G401 (cell line): Measurements from ENCODE around the gene MT1HL1. TPM values are rescaled to one million over a fixed set of nuclear protein-coding genes. Genes with fewer than 3 reads are reported as not detected.
A peak's percentile ranks its signal among the peaks of the same experiment; 100 is the strongest.

ENCODE experiments used
- DNase-seq: peaks from one replicate; pipeline ENCODE4 v3.0.0-alpha.2; 2015; ENCODE audit warnings: low spot score
- in situ Hi-C: cut with HindIII; loops from 2 replicates; pipeline ENCODE4 v1.10.0; 2016; ENCODE audit warnings: low sequenced_read_pairs, mixed read lengths
- total RNA-seq: library from RNA; depleted of rRNA; stranded (reverse); fragments of >200 nt; shearing (Covaris generic); gene quantifications from 2 replicates; pipeline ENCODE4 v1.2.3, GENCODE V29; 2014

MT1HL1 gene
- total RNA-seq, 1 experiment from 2014 or later: not detected

DNA sequence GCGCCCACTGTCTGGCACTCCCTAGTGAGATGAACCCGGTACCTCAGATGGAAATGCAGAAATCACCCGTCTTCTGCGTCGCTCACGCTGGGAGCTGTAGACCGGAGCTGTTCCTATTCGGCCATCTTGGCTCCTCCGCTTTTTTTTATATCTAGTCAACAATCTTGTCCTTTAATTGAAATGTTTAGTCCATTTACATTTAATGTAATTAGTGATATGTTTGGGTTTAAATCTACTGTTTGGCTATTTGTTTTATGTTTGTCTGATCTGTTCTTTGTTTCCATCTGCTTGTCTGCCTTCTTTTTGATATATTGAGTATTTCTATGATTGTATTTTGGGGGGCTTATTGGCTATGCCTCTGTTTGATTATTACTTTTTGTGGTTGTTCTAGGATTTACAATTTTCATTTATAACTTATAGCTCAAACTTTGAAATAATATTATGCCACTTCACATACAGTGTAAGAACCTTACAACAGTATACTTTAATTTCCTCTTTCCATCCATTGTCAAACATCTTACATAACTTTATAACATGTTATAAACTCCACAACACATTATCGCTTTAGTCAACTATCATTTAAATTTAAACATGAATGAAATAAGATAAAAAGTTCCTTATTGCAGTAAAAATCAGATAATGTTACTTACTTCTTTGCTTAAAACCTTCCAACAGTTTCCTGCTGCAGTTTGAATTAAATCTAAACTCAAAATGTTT, 21.3 kb upstream of the MT1HL1 start:
- no peak for DNase-seq
- in situ Hi-C loops: no loop called here

DNA sequence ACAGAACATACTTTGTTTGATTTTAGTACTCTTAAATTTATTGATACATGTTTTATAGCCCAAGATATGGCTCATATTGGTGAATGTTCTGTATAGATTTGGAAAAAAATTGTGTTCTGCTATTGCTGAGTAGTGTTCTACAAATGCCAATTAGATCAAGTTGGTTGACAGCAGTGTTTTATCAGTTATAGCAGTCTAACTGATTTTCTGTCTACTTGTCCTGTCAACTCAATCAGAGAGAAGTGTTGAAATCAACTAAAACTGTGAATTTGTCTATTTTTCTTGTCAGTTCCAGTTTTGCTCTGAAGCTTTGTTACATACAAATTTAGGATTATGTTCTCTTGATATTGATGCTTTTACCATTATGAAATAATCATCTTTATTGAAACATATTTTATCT, 14.7 kb upstream of the MT1HL1 start:
- in situ Hi-C loops: no loop called here
- no peak for DNase-seq

DNA sequence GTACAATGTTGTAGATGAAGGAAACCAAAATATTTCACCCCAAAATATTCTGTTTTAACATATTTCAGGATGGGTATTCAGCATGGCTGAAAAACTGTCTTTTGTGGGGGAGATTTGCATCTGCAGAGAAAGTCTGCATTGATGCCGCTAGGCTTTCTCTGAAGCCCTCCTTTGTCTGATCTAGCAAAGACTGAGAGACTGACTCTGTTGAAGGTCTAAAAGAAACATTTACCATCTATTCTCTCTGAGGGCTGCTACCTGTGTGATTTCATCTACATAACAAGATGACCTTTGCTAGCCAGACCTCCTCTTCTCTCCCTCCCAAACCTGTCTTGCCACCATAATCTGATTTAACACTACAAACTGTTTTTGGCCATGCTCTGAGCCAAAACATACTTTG, 12.4 kb upstream of the MT1HL1 start:
- no peak for DNase-seq

DNA sequence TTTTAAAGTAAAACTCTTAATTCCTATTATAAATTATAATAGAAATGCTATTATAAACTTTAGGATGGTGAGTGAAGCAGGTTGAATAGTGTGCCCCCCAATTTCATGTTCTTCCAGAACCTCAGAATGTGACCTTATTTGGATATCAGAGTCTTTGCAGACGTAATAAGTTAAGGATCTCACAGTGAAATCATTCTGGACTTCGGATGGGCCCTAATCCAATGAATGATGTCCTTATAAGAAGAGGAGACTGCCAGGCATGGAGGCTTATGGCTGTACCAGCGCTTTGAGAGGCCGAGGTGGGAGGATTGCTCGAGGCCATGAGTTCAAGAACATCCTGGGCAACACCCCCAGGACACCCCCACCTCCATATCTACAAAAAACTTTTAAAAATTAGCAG, 9.4 kb upstream of the MT1HL1 start:
- DNase-seq: peak; percentile 28
- in situ Hi-C loops: no loop called here

More for the DNA sequence above, 12.4 kb upstream of the MT1HL1 start:
- in situ Hi-C loops: no loop called here

GRCh38 chr1:237012788-237013383, 8.6 kb upstream of the MT1HL1 start:
- peak; percentile 97 for DNase-seq
- in situ Hi-C loops: no loop called here

DNA sequence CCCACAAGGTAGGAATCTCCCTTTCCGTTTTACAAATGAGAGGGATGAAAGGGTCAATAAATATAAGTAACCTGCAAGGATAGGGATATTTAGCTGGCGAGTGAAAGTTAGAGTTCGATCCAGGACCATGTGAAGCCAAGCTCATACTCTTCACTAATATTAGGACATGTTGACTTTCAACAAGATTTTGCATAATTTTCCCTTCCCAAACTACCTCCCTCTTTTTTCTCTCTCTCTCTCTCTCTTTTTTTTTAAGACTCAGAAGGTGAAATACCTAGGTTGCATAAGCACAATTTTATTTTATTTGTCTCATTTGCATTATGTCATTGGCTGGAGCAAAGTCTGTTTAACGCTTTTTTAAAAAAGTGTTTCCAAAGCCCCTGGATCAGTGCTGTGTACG, 8.1 kb upstream of the MT1HL1 start:
- in situ Hi-C loops: no loop called here
- no peak for DNase-seq

DNA sequence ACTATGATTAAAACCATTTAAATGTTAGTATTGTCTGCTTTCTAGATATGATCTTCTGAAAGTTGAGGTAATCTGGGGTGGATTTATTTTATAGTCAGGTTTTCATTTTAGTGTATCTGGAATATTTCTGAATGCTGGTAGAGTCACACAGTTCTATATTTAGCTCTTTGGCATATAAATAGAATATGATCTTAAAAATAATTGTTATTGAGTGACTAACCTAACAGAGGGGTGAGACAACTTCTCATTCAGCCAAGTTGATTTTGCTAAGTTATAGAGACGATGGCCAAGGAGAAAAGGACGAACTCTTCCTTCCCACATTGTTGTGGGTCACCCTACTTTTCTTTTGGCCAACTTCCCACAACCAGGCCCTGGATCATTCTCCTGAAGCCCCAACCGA, 7.2 kb upstream of the MT1HL1 start:
- DNase-seq: no peak
- in situ Hi-C loops: no loop called here

DNA sequence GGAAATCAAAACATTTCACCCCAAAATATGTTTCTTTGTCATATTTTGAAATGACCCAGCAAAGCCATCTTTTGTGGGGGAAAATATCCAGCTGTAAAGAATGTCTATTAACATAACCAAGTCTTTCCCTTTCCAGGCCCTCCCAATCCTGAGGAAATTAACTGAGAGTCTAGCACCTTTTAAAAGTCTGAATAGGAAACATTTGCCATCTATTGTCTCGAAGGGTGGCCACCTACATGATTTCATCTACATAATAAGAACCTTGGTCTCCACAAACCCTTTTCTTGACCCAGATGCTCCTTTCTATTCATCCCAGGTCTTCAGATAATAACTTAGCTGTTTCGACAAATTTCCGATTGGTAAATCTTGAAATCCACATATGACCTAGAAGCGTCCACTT, 5.4 kb upstream of the MT1HL1 start:
- DNase-seq: no peak
- in situ Hi-C loops: no loop called here

DNA sequence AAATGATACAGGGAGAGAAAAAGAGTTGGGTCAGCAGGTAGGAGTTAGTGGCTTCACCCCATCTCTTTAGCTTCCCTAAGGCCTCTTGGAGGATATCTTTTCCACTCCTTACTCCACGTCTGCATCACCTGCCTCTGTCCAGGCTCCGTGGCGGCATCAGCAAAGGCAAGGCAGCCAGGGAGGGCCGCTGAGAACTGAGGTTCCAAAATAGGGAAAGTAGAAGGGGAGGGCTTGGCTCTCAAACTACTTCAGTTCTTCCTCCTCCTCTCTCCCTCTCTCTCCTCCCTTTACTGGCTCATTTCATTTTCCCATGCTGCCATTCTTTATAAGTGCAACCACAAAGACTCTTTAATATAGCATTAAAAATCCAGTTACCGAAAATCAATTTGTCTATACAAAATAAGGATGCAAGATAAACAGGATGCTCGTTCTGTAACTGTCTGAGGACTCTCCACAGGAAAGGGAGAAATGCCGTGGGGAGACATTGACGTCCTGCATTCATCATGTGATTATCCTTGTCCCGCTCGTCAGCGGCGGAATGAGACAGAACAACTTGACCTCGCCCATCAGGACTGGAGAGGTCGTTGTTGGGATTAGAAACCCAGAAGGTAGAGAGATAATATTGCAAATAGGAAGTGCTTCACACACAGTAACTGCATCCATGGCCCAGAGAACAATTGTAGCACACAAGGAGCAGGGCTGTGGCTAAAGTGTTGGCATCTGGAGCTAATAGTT, 3.1 kb upstream of the MT1HL1 start:
- no peak for DNase-seq
- in situ Hi-C loops: no loop called here

- in situ Hi-C loops: no loop called here
Observed at GRCh38 chr1:237005674-237006073, 1.4 kb upstream of the MT1HL1 start.

DNA sequence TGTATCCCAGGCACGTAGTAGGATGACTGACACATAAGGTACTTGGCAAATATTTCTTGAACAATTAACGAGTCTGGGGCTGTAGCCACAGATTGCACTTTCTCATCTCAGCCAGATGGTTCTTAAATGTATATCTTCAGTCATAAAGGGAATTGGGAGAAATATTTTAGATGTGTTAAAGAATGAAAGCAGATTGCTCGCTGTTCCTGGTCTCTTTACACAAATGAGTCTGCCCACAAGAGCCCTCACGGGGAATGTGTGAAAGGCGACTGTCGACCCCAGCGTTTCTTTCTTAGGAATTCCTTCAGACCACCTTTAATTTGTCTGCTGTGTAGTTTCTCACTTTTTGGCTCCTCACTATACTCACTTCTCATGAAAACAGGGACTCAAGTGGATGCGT, 725 bp downstream of the MT1HL1 start:
- DNase-seq: no peak
- in situ Hi-C loops: no loop called here

More at GRCh38 chr1:237005674-237006073, 1.4 kb upstream of the MT1HL1 start:
- DNase-seq: no peak

DNA sequence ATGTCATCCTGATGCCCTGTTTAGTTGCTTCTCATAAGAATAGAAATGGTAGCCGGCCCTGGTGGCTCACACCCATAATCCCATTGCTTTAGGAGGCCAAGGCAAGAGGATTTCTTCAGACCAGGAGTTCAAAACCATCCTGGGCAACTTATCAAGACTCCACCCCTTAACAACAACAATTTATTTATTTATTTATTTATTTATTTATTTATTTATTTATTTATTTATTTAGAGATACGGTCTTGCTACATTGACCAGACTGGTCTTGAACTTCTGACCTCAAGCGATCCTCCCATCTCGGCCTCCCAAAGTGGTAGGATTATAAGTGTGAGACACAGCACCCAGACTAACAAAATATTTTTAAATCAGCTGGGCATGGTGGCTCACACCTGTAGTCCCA, 4.0 kb downstream of the MT1HL1 start:
- in situ Hi-C loops: no loop called here
- DNase-seq: no peak

- peak; percentile 25 for DNase-seq
- in situ Hi-C loops: no loop called here
Observed at GRCh38 chr1:236998546-236998945, 5.7 kb downstream of the MT1HL1 start.

DNA sequence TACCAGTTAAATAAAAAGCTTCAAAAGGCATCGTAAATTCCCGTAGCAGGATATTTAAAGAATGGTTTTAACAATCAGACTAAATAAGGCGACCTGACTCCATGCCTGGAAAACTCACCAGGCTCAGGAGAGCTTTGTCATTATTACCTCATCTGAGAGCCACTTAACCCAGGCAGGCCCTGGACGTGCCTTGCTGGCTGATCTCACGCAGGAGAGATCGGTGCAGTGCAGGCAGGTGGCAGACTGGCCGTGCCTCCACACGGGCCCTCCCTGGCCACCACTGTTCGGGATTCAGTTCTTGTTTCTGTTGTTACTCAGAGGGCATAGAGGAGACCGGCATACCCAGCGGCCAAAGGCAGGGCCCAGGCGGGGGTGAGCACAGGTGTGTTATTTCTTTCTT, 6.4 kb downstream of the MT1HL1 start:
- in situ Hi-C loops: no loop called here
- peak; percentile 51 for DNase-seq

GRCh38 chr1:236997361-236997760, 6.9 kb downstream of the MT1HL1 start:
- DNase-seq: no peak
- in situ Hi-C loops: no loop called here

- DNase-seq: no peak
- in situ Hi-C loops: no loop called here
Observed at GRCh38 chr1:236994450-236994849, 9.8 kb downstream of the MT1HL1 start.

DNA sequence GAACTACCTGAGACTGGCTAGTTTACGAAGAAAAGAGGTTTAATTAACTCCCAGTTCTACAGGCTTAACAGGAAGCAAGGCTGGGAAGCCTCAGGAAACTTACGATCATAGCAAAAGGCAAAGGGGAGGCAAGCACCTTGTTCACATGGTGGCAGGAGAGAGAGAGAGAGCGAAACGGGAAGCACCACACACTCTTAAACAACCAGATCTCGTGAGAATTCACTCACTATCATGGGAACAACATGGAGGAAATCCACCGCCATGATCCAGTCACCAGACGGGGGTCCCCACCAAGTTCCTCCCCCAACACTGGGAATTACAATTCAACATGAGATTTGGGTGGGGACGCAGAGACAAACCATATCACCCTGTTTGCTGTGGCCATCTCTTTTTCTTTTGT, 11.8 kb downstream of the MT1HL1 start:
- in situ Hi-C loops: no loop called here
- DNase-seq: no peak

GRCh38 chr1:236990052-236990445, 14.2 kb downstream of the MT1HL1 start:
- in situ Hi-C loops: no loop called here
- no peak for DNase-seq

- no peak for DNase-seq
- in situ Hi-C loops: no loop called here
Observed at GRCh38 chr1:236989290-236990051, 14.8 kb downstream of the MT1HL1 start.

DNA sequence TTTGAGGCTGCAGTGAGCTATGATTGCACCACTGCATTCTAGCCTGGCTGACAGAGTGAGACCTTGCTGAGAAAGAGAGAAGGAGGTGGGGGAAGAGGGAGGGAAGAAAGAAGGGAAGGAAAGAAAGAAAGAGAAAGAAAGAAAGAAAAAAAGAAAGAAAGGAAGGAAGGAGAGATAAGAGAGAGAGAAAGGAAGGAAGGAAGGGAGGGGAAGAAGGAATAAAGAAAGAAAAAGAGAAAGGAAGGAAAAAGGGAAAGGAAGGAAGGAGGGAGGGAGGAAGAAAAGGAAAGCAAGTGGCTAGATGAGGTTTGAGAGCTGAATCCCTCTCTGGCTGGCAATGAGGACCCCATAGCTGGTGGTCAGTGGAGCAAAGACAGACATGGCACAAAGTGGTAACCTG, 20.4 kb downstream of the MT1HL1 start:
- DNase-seq: no peak
- in situ Hi-C loops: no loop called here
